Erythroblast (primary cell): Measurements from ENCODE around the gene WDFY4.

Source experiments
- DNase-seq, 2 experiments: peaks; one replicate each; lab custom pipeline; 2025; lab: John Stamatoyannopoulos, UW
- GATA1 ChIP-seq: IDR thresholded peaks from 2 replicates; pipeline ENCODE4 v1.6.1; 2011; ENCODE audit warnings: low read depth, mild to moderate bottlenecking, control low read depth, low read length, moderate library complexity
- POLR2A ChIP-seq: IDR thresholded peaks from 2 replicates; pipeline ENCODE4 v1.6.1; 2011; ENCODE audit warnings: mild to moderate bottlenecking, low read length

Gene WDFY4

DNA sequence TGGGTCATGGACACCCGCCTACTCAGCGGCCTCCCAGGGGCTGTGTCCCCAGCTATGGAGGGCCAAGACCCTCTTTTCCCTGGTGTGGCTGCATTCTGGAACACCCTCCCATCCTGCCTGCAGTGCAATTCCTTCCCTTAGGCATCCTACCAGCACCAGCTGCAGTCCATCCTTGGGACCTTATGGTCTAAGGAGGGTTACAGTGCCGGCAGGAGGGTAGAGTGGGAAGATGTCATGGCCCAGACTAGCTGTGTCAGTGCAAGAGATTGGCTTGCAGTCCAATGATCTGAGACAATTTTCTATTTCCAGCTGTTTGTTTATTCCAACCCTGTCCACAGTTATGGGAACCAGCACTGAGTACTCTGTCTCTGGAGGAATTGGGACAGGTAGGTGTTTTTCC, 92.4 kb downstream of the WDFY4 start:
- no peak for TF ChIP-seq POLR2A
- DNase-seq: no peak

DNA sequence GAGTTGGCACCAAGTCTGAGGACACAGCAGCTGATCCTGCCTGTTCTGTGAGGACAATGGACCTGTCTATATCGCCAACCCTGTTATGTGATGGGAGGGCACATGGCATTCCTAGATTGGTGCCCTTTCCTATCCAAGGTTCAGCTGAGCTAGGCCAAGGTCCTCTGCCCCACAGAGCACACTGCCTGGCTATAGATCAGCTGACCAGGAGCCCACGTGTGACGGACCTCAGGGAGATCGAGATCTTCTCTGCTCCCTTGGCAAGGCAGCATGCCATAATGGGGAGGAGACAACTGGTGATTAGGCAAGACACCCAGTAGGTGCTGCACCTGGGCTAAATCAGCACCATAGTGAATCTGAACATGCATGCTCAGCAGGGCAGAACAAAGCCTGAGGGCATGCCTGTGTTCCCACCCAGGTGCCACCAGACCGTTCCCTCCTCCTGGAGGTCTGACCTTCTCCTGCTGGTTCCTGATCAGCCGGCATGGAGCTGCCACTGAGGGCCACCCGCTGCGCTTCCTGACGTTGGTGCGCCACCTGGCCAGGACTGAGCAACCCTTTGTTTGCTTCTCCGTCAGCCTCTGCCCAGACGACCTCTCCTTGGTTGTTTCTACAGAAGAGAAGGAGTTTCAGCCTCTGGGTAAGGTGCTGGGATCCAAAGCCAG, 93.7 kb downstream of the WDFY4 start:
- DNase-seq: no peak
- TF ChIP-seq POLR2A (no peak), GATA1 (no peak)

DNA sequence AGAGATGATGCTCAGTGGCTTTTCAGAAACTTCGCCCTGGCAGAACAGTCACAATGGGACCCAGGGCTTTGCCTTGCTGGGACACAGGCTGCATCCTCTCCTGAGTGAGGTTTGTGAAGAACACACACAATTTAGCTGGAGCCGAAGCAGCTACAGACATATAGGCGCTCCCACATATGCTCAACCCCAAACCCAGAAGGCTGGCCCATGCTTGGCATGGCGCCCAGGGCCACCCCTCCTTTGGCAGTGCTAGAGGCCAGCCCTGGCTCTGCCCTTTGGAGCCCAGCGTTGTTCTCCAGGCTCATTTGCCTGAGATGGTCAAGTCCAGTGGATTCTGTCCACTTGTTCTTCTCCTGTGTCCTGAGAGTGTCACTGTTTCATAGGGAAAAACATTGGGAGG, 94.4 kb downstream of the WDFY4 start:
- no peak for TF ChIP-seq POLR2A
- DNase-seq: no peak

DNA sequence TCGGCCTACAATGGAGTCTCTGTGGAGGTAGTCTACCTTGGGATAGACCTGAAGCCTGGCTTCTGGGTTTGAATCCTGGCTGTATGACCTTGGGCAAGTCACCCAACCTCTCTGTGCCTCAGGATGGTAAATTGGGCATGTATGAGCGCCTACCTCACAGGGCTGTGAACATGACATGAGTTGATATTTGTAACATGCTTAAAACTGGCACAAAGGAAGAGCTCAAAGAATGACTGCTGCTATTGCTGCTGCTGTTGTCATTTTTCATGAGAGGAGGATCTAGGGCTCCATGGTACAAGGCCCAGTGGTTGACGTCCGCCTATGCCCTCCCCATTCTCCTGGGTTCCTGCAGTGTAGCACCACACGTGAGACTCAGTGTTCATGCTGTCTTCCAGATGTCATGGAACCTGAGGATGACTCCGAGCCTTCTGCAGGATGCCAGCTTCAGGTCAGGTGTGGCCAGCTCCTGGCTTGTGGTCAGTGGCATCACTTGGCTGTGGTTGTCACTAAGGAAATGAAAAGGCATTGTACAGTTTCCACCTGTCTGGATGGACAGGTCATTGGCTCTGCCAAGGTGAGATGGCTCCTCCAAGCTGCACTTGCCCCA, 95.0 kb downstream of the WDFY4 start:
- no peak for TF ChIP-seq POLR2A
- TF ChIP-seq GATA1: no peak
- no peak for DNase-seq

DNA sequence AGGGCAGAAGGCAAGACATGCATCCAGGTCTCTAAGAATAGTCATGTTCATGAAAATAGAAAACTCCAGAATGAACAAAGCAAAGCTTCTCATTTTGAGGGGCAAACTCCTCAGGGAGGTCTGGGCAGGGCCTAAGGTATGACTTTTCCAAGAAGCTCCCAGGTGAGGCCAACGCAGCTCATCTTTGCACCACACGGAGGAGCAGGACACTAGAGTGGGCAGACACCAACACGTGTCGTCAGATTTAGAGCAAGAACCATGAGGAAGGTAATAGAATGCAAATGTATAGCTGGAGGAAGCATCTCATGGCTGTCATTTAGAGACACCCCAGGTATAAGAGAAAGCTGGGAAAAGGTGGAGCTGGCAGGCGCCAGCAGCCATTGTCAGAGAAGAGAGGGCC, 95.7 kb downstream of the WDFY4 start:
- TF ChIP-seq GATA1: no peak
- no peak for TF ChIP-seq POLR2A
- DNase-seq: no peak

DNA sequence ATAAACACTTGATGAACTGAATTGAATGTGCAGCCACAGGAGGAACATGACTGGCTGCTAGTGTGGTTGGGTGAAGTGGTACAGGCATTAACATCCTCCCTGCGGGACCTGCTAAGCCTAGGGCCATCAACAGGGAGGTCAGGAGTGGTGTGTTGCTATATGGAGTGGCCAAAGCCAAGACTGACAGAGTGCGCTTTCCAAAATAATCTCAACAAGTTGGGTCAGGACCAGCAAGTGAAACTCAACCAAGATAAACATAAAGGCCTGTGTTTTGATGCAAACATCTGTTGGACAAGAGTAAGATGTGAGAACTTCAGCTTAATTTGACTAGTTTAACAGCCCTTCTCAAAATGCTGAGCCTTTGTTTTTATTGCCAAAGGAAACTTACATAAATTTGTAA, 97.7 kb downstream of the WDFY4 start:
- TF ChIP-seq GATA1: no peak
- TF ChIP-seq POLR2A: no peak
- DNase-seq: no peak

DNA sequence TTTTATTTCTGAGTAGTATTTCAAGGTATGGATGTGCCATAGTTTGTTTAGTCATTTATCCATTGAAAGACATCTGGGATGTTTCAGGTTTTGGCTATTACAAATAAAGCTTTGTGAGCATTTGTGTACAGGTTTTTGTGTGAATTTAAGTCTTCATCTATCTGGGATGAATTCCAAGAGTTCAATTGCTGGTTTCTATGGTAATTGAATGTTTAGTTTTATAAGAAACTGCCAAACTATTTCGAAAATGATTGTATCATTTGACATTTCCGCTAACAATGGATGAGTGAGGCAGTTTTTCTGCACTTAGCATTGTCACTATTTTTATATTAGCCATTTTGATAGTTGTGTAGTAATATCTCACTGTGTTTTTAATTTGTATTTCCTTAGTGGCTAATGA, 99.4 kb downstream of the WDFY4 start:
- DNase-seq: no peak
- TF ChIP-seq POLR2A (no peak), GATA1 (no peak)

DNA sequence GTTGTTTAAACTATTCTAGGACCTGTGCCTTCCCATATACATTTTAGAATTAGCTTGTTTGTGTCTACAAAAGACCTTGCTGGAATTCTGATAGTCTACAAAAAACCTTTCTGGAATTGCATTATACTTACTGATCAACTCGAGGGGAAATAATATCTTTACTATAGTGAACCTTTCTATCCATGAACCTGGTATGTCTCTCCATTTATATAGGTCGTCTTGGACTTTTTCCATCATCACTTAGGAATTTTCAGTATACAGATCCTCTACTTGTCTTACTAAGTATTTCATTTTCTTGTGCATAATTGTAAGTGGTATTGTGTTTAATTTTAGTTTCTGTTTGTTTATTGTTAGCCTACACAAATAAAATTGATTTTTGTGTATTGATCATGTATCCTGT, 101.1 kb downstream of the WDFY4 start:
- TF ChIP-seq POLR2A: no peak
- TF ChIP-seq GATA1: no peak
- DNase-seq: no peak

DNA sequence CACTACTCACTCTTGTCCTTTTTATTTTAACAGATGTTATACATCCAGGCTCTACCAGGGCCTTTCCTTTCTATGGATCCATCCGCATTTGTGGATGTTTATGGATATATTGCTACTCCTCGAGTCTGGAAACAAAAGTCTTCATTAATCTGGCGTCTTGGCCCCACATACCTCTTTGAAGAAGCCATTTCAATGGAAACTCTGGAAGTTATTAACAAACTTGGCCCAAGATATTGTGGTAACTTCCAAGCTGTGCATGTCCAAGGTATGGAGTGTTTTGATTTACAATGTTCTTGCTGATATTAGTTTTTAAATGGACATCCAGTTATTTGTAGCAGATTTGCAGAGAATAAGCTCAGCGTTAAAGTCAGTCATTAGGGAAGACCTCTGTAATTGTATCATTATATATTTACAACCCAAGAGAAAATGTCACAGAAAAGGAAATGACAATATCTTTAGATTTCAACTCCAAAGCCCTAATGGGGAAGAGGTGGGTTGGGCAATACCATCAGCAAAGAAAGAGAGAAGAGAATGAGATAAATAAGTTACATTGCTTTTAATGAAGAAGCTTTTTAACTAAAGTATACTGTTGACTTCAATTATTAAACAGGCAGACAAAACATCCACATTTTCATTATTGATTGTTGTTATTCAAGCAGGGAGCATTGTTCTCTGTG, 102.1 kb downstream of the WDFY4 start:
- no peak for DNase-seq
- TF ChIP-seq POLR2A: no peak
- no peak for TF ChIP-seq GATA1

DNA sequence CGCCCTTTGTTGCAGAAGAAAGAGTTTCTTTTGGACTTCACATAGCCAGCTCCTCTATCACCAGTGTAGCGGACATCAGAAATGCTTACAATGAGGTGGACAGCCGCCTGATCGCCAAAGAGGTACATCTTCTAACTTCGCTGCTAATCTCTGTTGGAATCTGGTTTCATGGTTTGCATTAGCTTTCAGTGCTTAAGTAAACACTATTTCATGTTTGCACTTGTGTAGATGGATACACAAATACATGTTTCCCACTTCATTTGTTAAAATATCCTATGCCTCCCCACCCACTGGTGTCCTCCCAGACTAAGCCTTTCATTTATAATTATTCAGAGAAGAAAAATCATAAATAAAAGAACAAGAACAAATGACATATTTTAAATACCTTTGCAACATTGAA, 103.9 kb downstream of the WDFY4 start:
- no peak for DNase-seq

DNA sequence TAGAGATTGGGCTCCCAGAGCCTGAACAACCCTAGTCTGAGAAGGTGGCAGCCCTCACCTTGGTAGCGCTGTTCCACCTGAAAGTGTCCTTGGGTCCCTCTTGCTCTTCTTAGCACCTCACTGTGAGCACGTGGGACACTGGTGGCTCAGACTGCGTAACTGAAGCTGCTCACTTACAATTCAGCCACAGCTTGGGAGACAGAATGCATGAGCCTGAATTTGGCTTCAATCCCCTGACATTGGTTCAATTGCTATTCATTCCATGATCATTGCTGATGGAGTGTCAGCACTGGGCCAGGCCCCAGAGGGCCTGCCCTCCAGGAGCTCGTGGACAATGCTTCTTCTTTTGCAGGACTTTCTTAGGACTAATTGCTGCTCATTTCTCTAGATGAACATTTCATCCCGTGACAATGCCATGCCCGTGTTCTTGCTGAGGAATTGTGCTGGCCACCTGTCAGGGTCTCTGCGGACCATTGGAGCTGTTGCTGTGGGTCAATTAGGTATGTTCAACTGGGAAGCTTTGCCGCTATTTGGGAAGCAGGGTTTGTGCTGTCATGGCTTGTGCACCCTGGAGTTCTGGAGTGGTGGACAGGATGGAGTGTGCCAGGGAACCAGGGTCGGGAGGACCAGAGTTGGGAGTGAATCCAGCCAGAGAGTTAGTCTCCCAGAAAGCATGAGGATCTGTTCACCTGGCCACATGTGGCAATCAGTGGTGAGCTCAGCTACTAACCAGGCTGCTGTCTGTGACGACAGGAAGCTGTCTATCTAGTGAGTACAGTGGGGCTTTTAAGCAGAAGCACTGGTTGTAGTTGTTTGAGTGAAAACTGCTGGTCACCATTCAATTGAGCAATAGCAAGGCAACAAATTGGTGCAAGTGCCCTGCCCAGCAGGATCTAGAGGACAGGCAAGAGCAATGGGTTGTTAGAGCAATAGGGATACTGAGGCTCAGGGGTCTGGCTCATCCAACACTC, 105.1 kb downstream of the WDFY4 start:
- DNase-seq: no peak
- no peak for TF ChIP-seq GATA1
- no peak for TF ChIP-seq POLR2A

More for the DNA sequence above, 103.9 kb downstream of the WDFY4 start:
- no peak for TF ChIP-seq POLR2A
- no peak for TF ChIP-seq GATA1

DNA sequence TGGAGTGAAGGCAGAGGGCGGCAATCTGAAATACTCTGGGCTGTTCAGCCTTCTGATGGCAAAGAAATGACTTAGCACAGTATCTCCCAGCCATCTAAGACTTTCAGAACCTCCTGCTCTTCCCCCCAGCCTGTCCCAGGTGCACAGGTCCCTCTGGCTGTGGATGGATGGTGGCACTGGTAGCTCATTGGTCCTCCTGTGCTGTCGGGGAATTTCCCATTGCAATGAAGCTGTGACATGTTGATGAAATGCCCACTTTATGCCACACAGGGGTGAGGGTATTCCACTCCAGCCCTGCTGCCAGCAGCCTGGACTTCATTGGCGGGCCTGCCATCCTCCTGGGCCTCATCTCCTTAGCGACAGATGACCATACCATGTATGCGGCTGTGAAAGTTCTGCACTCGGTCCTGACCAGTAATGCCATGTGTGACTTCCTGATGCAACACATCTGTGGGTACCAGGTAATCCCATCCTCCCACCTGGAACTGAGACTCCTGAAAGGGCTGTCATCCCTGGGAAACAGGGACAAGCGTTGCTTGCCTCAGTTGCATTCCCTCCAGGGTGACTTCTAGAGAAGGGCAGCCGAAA, 105.9 kb downstream of the WDFY4 start:
- no peak for TF ChIP-seq GATA1
- TF ChIP-seq POLR2A: no peak
- no peak for DNase-seq

DNA sequence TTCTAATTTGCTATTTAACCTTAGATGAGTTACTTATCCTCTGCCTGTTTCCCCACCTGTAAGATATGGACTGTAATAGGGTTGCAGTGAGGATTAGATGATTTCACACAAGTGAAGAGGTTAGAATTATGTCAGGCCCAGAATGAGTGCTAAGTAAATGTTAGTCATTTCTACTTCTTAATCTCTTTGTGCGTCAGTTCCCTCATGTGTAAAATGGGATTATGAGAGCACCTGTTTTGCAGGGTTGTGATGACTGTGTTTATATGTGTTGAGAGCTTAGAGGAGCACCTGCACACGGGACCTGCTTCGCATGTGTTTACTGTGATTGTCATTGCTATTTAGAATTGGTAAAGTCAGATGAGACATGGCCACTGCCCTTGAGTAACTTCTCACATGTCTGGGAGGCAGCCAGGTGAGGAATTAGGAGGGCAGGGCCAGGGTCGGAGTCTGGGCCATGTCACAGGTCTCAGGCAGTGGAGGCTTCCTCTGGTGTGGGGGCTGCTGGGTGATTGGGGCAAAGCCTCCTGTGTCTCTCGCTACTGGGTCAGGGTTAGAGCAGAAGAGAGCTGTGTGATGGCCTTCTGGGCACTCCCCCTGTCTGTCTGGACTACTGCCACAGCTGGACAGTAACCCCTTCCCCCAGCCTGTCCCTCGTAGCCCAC, 106.7 kb downstream of the WDFY4 start:
- TF ChIP-seq POLR2A: no peak
- TF ChIP-seq GATA1: no peak
- no peak for DNase-seq

DNA sequence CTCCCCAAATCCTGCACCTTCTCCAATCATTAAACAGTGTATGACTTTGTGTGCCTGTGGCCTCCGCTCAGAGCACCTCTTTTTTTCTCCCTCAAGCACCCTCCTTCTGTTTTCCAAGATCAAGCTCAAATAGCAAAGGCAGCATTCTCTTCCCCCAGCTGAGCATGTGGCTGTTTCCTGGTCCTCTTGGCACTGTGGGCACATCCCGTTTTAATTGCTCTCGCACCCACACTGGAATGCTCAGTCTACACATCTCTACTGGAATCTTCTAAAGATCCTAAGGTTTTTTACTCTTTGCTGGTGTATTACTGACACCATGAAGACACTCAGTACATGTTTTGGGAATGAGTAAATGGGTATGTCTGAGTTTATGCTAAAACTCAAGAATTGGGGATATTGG, 107.4 kb downstream of the WDFY4 start:
- no peak for TF ChIP-seq GATA1
- TF ChIP-seq POLR2A: no peak
- no peak for DNase-seq
